HepG2 (cell line): ENCODE data around the gene EEF1A2. TPM values are rescaled to one million over a fixed set of nuclear protein-coding genes. Genes with fewer than 3 reads are reported as not detected.
A peak's percentile ranks its signal among the peaks of the same experiment; 100 is the strongest.

ENCODE experiments used
- AHR ChIP-seq: IDR thresholded peaks from 2 replicates; pipeline ENCODE4 v1.6.1; 2018; ENCODE audit warnings: missing genetic modification reagents, missing compliant biosample characterization
- HES4 ChIP-seq: sonication (generic); formaldehyde crosslinking; IDR thresholded peaks from 2 replicates; pipeline ENCODE4 v1.9.0; 2021; ENCODE audit warnings: mild to moderate bottlenecking, missing genetic modification reagents, borderline replicate concordance
- KAT7 ChIP-seq: IDR thresholded peaks from 2 replicates; pipeline ENCODE4 v1.6.1; 2018; ENCODE audit warnings: borderline replicate concordance, missing compliant biosample characterization
- MAZ ChIP-seq, 2 experiments: sonication (generic) in 1 of 2; formaldehyde crosslinking in 1 of 2; IDR thresholded peaks; 2 replicates each; pipeline versions ENCODE4 v1.5.0 to v1.6.1; 2012 to 2020; ENCODE audit warnings: low read depth in 2 of 2, mild to moderate bottlenecking in 2 of 2, borderline replicate concordance in 1 of 2, improper control_type of control experiment in 1 of 2, low read length in 1 of 2, missing genetic modification reagents in 1 of 2, moderate library complexity in 1 of 2
- RAD21 ChIP-seq: fragments of 450-650 bp; formaldehyde crosslinking; IDR thresholded peaks from 2 replicates; pipeline ENCODE4 v1.5.0; 2020; ENCODE audit warnings: mild to moderate bottlenecking
- SAFB2 ChIP-seq: sonication (generic); formaldehyde crosslinking; IDR thresholded peaks from 2 replicates; pipeline ENCODE4 v1.5.1; 2020; ENCODE audit warnings: missing genetic modification reagents, low read depth, mild to moderate bottlenecking, borderline replicate concordance
- TBX2 ChIP-seq: sonication (generic); formaldehyde crosslinking; IDR thresholded peaks from 2 replicates; pipeline ENCODE4 v1.5.0; 2020; ENCODE audit warnings: missing genetic modification reagents, mild to moderate bottlenecking, borderline replicate concordance
- TIGD3 ChIP-seq: sonication (generic); formaldehyde crosslinking; IDR thresholded peaks from 2 replicates; pipeline ENCODE4 v1.5.1; 2020; ENCODE audit warnings: mild to moderate bottlenecking, missing genetic modification reagents, borderline replicate concordance
- ZBTB40 ChIP-seq, 2 experiments: fragments of 450-650 bp in 1 of 2; sonication (generic) in 1 of 2; formaldehyde crosslinking in 1 of 2; IDR thresholded peaks; 2 replicates each; pipeline versions ENCODE4 v1.6.1 to v1.8.0; 2016 to 2022; ENCODE audit warnings: antibody characterized with exemption in 1 of 2, mild to moderate bottlenecking in 1 of 2, missing genetic modification reagents in 1 of 2
- ZFY ChIP-seq: sonication (generic); formaldehyde crosslinking; IDR thresholded peaks from 2 replicates; pipeline ENCODE4 v1.4.0; 2020; ENCODE audit warnings: missing genetic modification reagents
- ZSCAN20 ChIP-seq: sonication (generic); formaldehyde crosslinking; IDR thresholded peaks from 2 replicates; pipeline ENCODE4 v1.4.0; 2020; ENCODE audit warnings: missing genetic modification reagents, mild to moderate bottlenecking, borderline replicate concordance
- polyA plus RNA-seq, 8 experiments: library from polyadenylated mRNA; depleted of rRNA in 3 of 8; stranded (reverse) in 7 of 8; unstranded in 1 of 8; fragments of >200 nt; fragmentation: Illumina TruSeq in 4 of 8; extraction: Trizol in 4 of 8; gene quantifications; 2 replicates each; pipeline versions ENCODE4 v1.2.1 to v1.2.3, GENCODE V29; 2011 to 2016; ENCODE audit warnings: low read depth in 4 of 8, missing spikeins in 1 of 8, mixed read lengths in 1 of 8; ENCODE audit not compliant: insufficient read depth in 1 of 8
- total RNA-seq, 5 experiments: library from RNA; depleted of rRNA; stranded (reverse); fragments of >200 nt; fragmentation: Illumina TruSeq; extraction: Trizol; gene quantifications; 2 replicates each; pipeline ENCODE4 v1.2.3, GENCODE V29; 2016; ENCODE audit warnings: low read depth in 1 of 5
- TF ChIP-seq, protein P1 (sequence below): IDR thresholded peaks from 2 replicates; pipeline ENCODE4 v1.6.1; 2016; ENCODE audit warnings: missing compliant biosample characterization, missing genetic modification reagents, borderline replicate concordance
- TF ChIP-seq, protein P2 (sequence below): sonication (generic); formaldehyde crosslinking; IDR thresholded peaks from 2 replicates; pipeline ENCODE4 v1.8.1; 2023; ENCODE audit warnings: mild to moderate bottlenecking, missing genetic modification reagents

The EEF1A2 gene
- total and polyA plus RNA-seq, 2 of the 13 experiments (the other 11 are each of a cell fraction or from before 2014, with no cell fraction given), result 0.44 to 0.87 TPM

DNA sequence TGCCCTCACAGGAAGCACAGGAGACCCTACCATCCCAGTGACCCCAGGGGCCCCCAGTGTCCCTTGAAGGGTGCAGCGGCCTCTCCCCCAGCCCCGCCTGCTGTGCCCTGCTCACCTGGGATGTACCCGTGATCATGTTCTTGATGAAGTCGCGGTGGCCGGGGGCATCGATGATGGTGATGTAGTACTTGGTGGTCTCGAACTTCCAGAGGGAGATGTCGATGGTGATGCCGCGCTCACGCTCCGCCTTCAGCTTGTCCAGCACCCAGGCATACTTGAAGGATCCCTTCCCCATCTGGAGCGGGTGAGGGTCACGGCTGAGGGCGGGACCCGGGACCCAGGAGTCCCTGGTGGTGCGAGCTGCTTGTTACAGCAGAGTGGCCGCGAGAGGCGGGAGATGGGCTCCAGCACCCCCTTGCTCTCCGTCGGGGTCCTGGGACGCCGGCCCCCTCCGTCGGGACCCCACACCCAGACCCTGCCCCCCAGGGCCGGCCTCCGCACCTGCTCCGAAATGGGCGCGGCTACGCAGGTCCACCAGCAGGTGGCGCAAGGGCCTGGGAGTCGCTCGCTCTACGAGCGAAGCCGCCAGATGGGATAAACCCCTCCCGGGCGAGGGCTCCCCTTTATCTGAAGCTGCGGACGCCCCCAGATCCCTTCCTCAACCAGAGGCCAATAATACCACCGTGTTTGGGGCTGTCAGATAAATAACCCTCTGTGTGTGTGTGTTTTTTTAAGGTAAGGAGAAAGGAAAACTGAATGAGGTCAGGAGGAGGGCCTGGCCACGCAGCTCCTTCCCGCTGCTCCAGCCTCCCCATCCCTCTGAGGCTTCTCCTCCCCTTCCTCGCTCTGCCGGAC lies 2.9 kb downstream of the EEF1A2 start (continued):
- no peak for TF ChIP-seq ZBTB40 (IDR thresholded peaks at IDR 0.05)
- TF ChIP-seq ZBTB40 (CRISPR knock-in tag; IDR thresholded peaks at IDR 0.05), result 0 out of 2 replicates have a peak, but pooled peaks have one; percentile 31
- peak; percentile 44; the same call in 1 of the 2 replicates for TF ChIP-seq AHR
- TF ChIP-seq TIGD3 (CRISPR knock-in tag), result no peak
- no peak for TF ChIP-seq ZSCAN20 (CRISPR knock-in tag)
- TF ChIP-seq, protein P1, sequence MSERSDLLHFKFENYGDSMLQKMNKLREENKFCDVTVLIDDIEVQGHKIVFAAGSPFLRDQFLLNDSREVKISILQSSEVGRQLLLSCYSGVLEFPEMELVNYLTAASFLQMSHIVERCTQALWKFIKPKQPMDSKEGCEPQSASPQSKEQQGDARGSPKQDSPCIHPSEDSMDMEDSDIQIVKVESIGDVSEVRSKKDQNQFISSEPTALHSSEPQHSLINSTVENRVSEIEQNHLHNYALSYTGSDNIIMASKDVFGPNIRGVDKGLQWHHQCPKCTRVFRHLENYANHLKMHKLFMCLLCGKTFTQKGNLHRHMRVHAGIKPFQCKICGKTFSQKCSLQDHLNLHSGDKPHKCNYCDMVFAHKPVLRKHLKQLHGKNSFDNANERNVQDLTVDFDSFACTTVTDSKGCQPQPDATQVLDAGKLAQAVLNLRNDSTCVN (CRISPR knock-in tag), result 0 out of 2 replicates have a peak, but pooled peaks have one; percentile 40
- TF ChIP-seq RAD21, result peak; percentile 85
- no peak; the same call in 1 of the 2 replicates for TF ChIP-seq ZFY
- TF ChIP-seq KAT7, result no peak
- TF ChIP-seq HES4, result 0 out of 2 replicates have a peak, but pooled peaks have one; percentile 45
- peak; percentile 31; the same call in 1 of the 2 replicates for TF ChIP-seq TBX2 (CRISPR knock-in tag)
- no peak for TF ChIP-seq SAFB2
- TF ChIP-seq, protein P2, sequence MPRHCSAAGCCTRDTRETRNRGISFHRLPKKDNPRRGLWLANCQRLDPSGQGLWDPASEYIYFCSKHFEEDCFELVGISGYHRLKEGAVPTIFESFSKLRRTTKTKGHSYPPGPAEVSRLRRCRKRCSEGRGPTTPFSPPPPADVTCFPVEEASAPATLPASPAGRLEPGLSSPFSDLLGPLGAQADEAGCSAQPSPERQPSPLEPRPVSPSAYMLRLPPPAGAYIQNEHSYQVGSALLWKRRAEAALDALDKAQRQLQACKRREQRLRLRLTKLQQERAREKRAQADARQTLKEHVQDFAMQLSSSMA, result 0 out of 2 replicates have a peak, but pooled peaks have one; percentile 49
- no peak for TF ChIP-seq MAZ (IDR thresholded peaks at IDR 0.05; ENCODE audit: borderline replicate concordance, low read depth, low read length)
- peak; percentile 66 for TF ChIP-seq MAZ (CRISPR knock-in tag; IDR thresholded peaks at IDR 0.05; ENCODE audit: low read depth)
